ENCODE measurements around the gene NRGN.

Gene NRGN

GRCh38 chr11:124793466-124794278 lies 53.9 kb downstream of the NRGN start:
- DNase-seq: no peak

- no peak for DNase-seq
Observed at GRCh38 chr11:124796312-124796711, 56.6 kb downstream of the NRGN start.
